ENCODE measurements around the gene LTB4R2. TPM values are rescaled to one million over a fixed set of nuclear protein-coding genes. Genes with fewer than 3 reads are reported as not detected.
"Not testable (repeated sequence)": the region's sequence is repeated elsewhere in the genome, so short reads cannot be mapped to it uniquely, and the experiment has no call there.

Gene LTB4R2
- total RNA-seq, 1 donor from 2014 or later, result 1.5 TPM

DNA sequence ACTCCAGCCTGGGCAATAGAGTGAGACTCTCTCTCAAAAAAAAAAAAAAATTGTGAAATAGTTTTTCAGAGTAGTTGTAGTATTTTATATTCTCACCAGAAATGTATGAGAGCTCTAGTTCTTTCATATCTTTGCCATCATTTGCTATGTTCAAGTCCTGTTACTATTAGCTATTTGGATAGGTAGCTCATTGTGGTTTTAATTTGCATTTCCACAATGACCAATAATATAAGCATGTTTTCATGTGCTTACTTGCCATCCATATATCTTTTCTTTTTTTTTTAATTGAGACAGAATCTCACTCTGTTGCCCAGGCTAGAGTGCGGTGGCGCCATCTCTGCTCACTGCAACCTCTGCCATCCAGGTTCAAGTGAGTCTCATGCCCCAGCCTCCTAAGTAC is 38.2 kb downstream of the LTB4R2 start:
- H3K27me3 ChIP-seq (ENCODE audit: control insufficient read depth, insufficient read depth, low read length), result peaks cover 14% of the 10 kb centered on the region
- H3K4me3 ChIP-seq (ENCODE audit: low read depth, low read length), result no peak overlapping the region
- DNase-seq (ENCODE audit: low read depth), result no peak
- H3K36me3 ChIP-seq (ENCODE audit: control insufficient read depth, insufficient read depth, low read length), result no peaks in the 10 kb centered on the region
- TF ChIP-seq CTCF (IDR thresholded peaks at IDR 0.05; ENCODE audit: insufficient read depth, low read length, poor library complexity, severe bottlenecking), result no peak

DNA sequence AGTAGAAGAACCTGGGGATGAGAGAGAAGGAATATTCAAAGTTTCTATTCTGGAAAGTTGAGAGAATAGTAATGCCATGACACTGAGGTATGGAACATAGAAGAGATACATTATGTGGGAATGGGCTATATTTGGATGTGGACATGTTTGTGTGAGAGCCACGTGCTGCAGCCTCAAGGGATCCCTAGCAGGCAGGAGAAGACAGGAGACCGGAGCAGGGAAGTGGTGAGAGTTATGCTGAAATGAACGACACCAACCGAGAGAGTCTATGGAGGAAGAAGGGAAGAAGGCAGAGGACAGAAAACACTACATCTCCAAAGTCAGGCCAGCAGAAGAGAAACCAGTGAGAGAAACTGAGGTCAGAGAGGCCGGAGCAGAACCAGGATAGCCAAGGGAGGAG is 39.8 kb downstream of the LTB4R2 start:
- no peak for DNase-seq (ENCODE audit: low read depth)
- H3K36me3 ChIP-seq (ENCODE audit: control insufficient read depth, insufficient read depth, low read length), result no peaks in the 10 kb centered on the region
- no peak overlapping the region for H3K4me3 ChIP-seq (ENCODE audit: low read depth, low read length)
- peaks cover 14% of the 10 kb centered on the region for H3K27me3 ChIP-seq (ENCODE audit: control insufficient read depth, insufficient read depth, low read length)
- TF ChIP-seq CTCF (IDR thresholded peaks at IDR 0.05; ENCODE audit: insufficient read depth, low read length, poor library complexity, severe bottlenecking), result no peak

DNA sequence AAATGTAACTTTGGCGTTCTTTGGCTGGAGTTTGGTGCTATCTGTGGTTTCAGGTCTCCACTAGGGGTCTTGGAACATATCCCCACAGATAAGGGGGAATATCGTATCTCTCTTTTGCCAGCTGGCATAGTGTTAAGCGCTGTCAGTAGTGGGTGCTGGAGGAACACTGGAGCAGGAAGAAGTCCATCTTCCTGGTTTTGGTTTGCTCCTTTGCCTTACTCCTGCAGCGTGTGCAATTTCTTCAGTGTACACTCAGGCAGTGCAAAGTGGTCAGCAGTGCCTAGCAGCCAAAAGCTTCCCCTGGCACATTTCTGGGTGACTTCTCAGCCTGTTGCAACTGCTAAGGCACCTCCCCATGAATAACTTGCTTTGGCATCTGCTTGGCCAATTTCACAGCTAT is 41.6 kb downstream of the LTB4R2 start:
- peak; percentile 7 for TF ChIP-seq CTCF (IDR thresholded peaks at IDR 0.05; ENCODE audit: insufficient read depth, low read length, poor library complexity, severe bottlenecking)
- H3K4me3 ChIP-seq (ENCODE audit: low read depth, low read length), result no peak overlapping the region
- H3K27me3 ChIP-seq (ENCODE audit: control insufficient read depth, insufficient read depth, low read length), result peaks cover 14% of the 10 kb centered on the region
- DNase-seq (ENCODE audit: low read depth), result no peak
- H3K36me3 ChIP-seq (ENCODE audit: control insufficient read depth, insufficient read depth, low read length), result no peaks in the 10 kb centered on the region

- H3K4me3 ChIP-seq (ENCODE audit: low read depth, low read length), result no peak overlapping the region
- no peak for TF ChIP-seq CTCF (IDR thresholded peaks at IDR 0.05; ENCODE audit: insufficient read depth, low read length, poor library complexity, severe bottlenecking)
- DNase-seq (ENCODE audit: low read depth), result no peak
- H3K27me3 ChIP-seq (ENCODE audit: control insufficient read depth, insufficient read depth, low read length), result peaks cover 10% of the 10 kb centered on the region
- H3K36me3 ChIP-seq (ENCODE audit: control insufficient read depth, insufficient read depth, low read length), result no peaks in the 10 kb centered on the region
Observed at GRCh38 chr14:24353559-24354481, 43.9 kb downstream of the LTB4R2 start.

DNA sequence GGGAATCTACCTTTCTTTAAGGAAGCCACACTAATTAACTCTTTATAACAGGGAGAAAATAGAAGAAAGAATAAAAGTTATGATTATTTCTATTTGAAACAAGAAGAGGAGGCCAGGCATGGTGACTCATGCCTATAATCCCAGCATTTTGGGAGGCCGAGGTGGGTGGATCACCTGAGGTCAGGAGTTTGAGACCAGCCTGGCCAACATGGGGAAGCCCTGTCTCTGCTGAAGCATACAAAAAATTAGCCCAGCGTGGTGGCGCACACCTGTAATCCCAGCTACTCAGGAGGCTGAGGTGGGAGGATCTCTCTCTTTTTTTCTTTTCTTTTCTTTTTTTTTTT is 44.5 kb downstream of the LTB4R2 start:
- not testable (repeated sequence) for H3K36me3 ChIP-seq (ENCODE audit: control insufficient read depth, insufficient read depth, low read length); H3K27me3 ChIP-seq (ENCODE audit: control insufficient read depth, insufficient read depth, low read length); H3K4me3 ChIP-seq (ENCODE audit: low read depth, low read length); DNase-seq (ENCODE audit: low read depth)

DNA sequence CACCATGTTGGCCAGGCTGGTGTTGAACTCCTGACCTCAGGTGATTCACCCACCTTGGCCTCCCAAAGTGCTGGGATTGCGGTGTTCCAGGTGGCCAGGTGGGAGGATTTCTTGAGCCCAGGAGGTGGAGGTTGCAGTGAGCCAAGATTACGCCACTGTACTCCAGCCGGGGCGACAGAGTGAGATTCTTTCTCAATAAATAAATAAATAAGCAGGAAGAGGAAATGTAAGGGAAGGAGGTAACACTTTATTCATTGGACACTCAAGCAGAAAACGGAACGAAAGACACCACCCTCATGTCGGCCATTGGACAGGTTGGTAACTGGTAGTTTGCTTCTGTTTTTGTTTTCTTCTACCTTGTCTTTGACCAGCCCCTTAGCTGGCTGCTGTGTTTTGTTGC is 45.1 kb downstream of the LTB4R2 start:
- no peak for TF ChIP-seq CTCF (IDR thresholded peaks at IDR 0.05; ENCODE audit: insufficient read depth, low read length, poor library complexity, severe bottlenecking)
- no peak for DNase-seq (ENCODE audit: low read depth)
- no peak overlapping the region for H3K4me3 ChIP-seq (ENCODE audit: low read depth, low read length)
- H3K36me3 ChIP-seq (ENCODE audit: control insufficient read depth, insufficient read depth, low read length), result no peaks in the 10 kb centered on the region
- peaks cover 7% of the 10 kb centered on the region for H3K27me3 ChIP-seq (ENCODE audit: control insufficient read depth, insufficient read depth, low read length)
